ENCODE data around the gene HDAC9.

Gene HDAC9

GRCh38 chr7:18740579-18740988, 245.0 kb downstream of the HDAC9 start:
- DNase-seq = no peak

- no peak for DNase-seq
Measured at GRCh38 chr7:18753972-18754610, 258.5 kb downstream of the HDAC9 start.

- no peak for DNase-seq
Measured at GRCh38 chr7:18754766-18755165, 259.2 kb downstream of the HDAC9 start.

GRCh38 chr7:18755793-18756192, 260.2 kb downstream of the HDAC9 start:
- no peak for DNase-seq

- no peak for DNase-seq
Measured at GRCh38 chr7:18756378-18757050, 261.0 kb downstream of the HDAC9 start.

GRCh38 chr7:18760046-18760445, 264.5 kb downstream of the HDAC9 start:
- DNase-seq = no peak

GRCh38 chr7:18760631-18761445, 265.3 kb downstream of the HDAC9 start:
- no peak for DNase-seq

GRCh38 chr7:18762189-18762588, 266.6 kb downstream of the HDAC9 start:
- DNase-seq = no peak

- no peak for DNase-seq
Measured at GRCh38 chr7:18768256-18768655, 272.7 kb downstream of the HDAC9 start.

- DNase-seq = peak; percentile 61
Measured at GRCh38 chr7:18770154-18770811, 274.7 kb downstream of the HDAC9 start.

- no peak for DNase-seq
Measured at GRCh38 chr7:18770822-18771221, 275.3 kb downstream of the HDAC9 start.

GRCh38 chr7:18771834-18772566, 276.5 kb downstream of the HDAC9 start:
- no peak for DNase-seq

- no peak for DNase-seq
Measured at GRCh38 chr7:18772567-18772965, 277.0 kb downstream of the HDAC9 start.

- no peak for DNase-seq
Measured at GRCh38 chr7:18777314-18777713, 281.8 kb downstream of the HDAC9 start.

GRCh38 chr7:18778594-18778993, 283.0 kb downstream of the HDAC9 start:
- DNase-seq = no peak

- no peak for DNase-seq
Measured at GRCh38 chr7:18780266-18780665, 284.7 kb downstream of the HDAC9 start.

GRCh38 chr7:18780938-18781337, 285.4 kb downstream of the HDAC9 start:
- no peak for DNase-seq

- DNase-seq = no peak
Measured at GRCh38 chr7:18786196-18786727, 290.7 kb downstream of the HDAC9 start.

- no peak for DNase-seq
Measured at GRCh38 chr7:18786796-18787195, 291.2 kb downstream of the HDAC9 start.

- no peak for DNase-seq
Measured at GRCh38 chr7:18788026-18788425, 292.5 kb downstream of the HDAC9 start.

- DNase-seq = peak; percentile 54
Measured at GRCh38 chr7:18792871-18793595, 297.5 kb downstream of the HDAC9 start.

- DNase-seq = no peak
Measured at GRCh38 chr7:18796216-18796615, 300.7 kb downstream of the HDAC9 start.

Data from kidney glomerular epithelial cell (primary cell).